AG10803 (cell line): Measurements from ENCODE around the gene PRSS2.
"Not testable (repeated sequence)": the region's sequence is repeated elsewhere in the genome, so short reads cannot be mapped to it uniquely, and the experiment has no call there.

ENCODE experiments used
- DNase-seq: peaks from one replicate; pipeline ENCODE4 v3.0.0; 2010; ENCODE audit warnings: low read depth
- H3K4me3 ChIP-seq: 2 replicates; pipeline ENCODE4 v1.5.1; 2011; ENCODE audit warnings: mild to moderate bottlenecking, low read length, control low read depth
- TF ChIP-seq, protein P1 (sequence below): conservative IDR thresholded peaks from 2 replicates; pipeline ENCODE4 v1.5.1; 2011; ENCODE audit warnings: mild to moderate bottlenecking, low read length, control low read depth, inconsistent platforms

PRSS2 gene

DNA sequence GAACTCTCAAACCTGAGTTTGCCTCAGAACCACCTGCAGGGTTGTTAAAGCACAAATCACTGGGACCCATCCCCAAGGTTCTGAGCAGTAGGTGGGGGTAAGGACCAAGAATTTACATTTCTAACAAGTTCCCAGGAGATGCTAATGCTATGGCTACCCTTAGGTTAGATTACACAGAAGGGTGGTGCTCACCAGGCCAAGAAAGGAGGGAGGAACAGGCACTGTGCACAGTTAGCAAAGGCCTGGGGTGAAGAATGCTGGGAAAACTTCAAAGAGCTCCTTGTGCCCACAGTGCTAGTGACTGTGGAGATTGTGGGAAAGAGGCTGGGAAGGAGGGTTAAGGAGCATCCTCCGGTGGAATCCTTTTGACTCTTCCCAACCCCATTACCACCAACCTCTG, 8.7 kb upstream of the PRSS2 start:
- TF ChIP-seq, protein P1, sequence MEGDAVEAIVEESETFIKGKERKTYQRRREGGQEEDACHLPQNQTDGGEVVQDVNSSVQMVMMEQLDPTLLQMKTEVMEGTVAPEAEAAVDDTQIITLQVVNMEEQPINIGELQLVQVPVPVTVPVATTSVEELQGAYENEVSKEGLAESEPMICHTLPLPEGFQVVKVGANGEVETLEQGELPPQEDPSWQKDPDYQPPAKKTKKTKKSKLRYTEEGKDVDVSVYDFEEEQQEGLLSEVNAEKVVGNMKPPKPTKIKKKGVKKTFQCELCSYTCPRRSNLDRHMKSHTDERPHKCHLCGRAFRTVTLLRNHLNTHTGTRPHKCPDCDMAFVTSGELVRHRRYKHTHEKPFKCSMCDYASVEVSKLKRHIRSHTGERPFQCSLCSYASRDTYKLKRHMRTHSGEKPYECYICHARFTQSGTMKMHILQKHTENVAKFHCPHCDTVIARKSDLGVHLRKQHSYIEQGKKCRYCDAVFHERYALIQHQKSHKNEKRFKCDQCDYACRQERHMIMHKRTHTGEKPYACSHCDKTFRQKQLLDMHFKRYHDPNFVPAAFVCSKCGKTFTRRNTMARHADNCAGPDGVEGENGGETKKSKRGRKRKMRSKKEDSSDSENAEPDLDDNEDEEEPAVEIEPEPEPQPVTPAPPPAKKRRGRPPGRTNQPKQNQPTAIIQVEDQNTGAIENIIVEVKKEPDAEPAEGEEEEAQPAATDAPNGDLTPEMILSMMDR, result no peak
- H3K4me3 ChIP-seq, result no peak overlapping the region
- no peak for DNase-seq

DNA sequence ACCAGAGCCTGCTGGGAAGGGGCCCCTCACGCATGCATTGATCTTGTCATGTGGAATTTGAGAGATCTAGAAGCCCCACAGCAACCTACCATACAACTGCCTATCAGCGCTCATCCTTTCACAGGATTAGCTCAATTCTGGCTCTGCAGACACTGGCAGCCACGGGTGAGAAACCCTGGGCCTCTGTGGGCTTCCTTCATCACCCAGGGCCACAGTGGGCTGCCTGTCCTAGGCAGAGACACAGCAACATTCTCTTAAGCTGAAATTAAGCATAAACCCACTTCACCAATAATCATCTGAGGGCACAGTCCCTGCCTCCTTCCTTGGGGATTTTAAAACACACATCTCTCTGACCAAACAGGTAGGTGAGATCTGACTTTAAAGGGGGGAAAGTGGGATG, 3.3 kb upstream of the PRSS2 start:
- TF ChIP-seq, protein P1, result no peak
- H3K4me3 ChIP-seq, result no peak overlapping the region
- DNase-seq, result no peak

DNA sequence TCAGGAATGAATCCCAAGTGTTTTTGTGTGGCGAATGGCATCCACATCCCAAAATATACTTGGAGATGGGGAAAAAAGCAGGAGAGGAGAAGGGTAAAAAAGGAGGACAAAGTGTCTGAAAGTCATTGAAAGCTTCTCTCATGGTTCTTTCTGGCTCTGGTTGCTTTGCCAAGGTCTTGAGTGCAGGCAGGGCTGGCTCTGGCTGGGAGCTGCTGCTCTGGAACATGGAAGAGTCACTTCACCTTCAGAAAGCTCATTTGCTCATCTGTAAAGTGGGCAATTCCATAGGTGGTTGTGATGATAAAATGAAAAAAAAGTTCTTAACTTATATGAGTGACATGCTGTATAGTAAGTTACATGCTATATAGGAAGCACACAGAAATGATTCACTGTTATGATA, 2.9 kb upstream of the PRSS2 start:
- TF ChIP-seq, protein P1, result no peak
- H3K4me3 ChIP-seq, result no peak overlapping the region

DNA sequence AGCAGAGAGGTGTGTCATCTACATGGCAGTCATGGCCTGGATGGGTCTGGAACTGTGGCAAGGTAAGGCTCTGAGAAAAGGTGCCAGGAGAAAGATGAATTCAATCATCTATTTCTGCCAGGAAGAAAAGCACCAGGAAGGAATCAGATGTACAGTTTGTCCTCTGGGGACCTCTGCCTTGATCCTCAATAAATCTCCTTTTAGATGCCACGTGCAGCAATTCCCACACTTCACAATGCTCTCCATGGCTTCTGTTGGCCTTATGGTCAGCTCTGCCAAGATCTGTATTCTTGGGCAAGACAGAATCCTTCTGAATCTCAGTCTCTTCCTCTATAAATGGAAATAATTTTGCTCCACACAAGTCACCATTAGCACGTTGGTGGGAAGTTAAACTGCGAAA, 1.9 kb upstream of the PRSS2 start:
- not testable (repeated sequence) for H3K4me3 ChIP-seq, DNase-seq

More for the DNA sequence above, 2.9 kb upstream of the PRSS2 start:
- no peak for DNase-seq

DNA sequence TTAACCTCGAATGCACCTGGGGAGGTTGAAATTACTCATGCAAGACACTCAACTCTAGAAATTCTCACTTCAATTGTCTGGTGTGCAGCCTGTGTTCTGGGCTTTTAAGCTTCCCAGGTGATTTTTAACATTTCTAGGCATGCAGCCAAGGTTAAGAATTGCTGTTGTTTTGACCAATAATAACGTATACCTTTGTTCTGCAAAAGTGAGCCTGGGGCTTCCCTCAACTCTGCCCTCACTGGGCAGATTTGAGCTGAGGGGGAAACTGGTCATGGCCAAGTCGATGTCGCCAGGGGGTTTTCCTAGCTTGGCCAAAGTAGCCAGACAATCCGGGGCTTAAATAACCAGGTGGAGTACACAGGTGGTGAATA, 568 bp downstream of the PRSS2 start:
- no peak for DNase-seq
- TF ChIP-seq, protein P1, result no peak
- no peak overlapping the region for H3K4me3 ChIP-seq

DNA sequence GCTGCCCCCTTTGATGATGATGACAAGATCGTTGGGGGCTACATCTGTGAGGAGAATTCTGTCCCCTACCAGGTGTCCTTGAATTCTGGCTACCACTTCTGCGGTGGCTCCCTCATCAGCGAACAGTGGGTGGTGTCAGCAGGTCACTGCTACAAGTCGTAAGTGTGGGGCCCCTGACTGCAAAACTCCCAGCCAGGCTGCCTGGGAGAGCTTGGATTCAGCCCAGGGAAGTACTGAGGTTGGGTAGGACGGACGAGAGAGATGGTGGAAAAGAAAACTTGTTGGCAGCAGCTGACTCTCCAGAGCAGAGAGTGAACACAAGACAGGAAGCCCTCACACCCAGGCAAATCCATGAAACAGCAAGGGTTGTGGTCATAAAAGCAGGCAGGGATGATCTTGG, 1.3 kb downstream of the PRSS2 start:
- TF ChIP-seq, protein P1, result no peak
- no peak overlapping the region for H3K4me3 ChIP-seq
- no peak for DNase-seq

DNA sequence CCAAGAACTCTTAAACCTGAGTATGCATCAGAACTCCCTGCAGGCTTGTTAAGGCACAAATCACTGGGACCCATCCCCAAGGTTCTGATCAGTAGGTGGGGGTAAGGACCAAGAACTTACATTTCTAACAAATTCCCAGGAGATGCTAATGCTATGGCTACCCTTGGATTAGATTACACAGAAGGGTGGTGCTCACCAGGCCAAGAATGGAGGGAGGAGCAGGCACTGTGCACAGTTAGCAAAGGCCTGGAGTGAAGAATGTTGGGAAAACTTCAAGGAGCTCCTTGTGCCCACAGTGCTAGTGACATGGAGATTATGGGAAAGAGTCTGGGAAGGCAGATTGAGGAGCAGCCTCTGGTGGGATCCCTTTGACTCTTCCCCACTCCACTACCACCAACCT, 1.9 kb downstream of the PRSS2 start:
- DNase-seq, result no peak
- TF ChIP-seq, protein P1, result no peak

DNA sequence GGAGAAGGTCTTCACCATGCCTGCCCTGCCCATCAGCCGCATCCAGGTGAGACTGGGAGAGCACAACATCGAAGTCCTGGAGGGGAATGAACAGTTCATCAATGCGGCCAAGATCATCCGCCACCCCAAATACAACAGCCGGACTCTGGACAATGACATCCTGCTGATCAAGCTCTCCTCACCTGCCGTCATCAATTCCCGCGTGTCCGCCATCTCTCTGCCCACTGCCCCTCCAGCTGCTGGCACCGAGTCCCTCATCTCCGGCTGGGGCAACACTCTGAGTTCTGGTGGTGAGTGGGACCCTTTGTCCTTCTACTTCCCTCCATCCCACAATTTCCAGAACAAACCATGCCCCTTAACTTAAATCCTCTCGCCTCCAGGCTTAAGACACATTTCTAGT, 2.5 kb downstream of the PRSS2 start:
- TF ChIP-seq, protein P1, result no peak
- no peak for DNase-seq
- H3K4me3 ChIP-seq, result no peak overlapping the region

More for the DNA sequence above, 1.9 kb downstream of the PRSS2 start:
- H3K4me3 ChIP-seq, result no peak overlapping the region
